ENCODE results near the gene C1orf167. TPM values are rescaled to one million over a fixed set of nuclear protein-coding genes. Genes with fewer than 3 reads are reported as not detected.

The C1orf167 gene
- total and polyA plus RNA-seq, 2 experiments from 2014 or later: 1.7 to 2.2 TPM

- TF ChIP-seq REST (IDR thresholded peaks at IDR 0.05; ENCODE audit: unreplicated experiment): no peak
These were observed 65.0 kb downstream of the C1orf167 start (continued) for GRCh38 chr1:11826946-11827345.

GRCh38 chr1:11828511-11828910, 66.5 kb downstream of the C1orf167 start:
- Histone ChIP-seq H3K36me3 (ENCODE audit: insufficient read depth) (peaks cover 59% of the 10 kb centered on the region), H3K79me2 (replicated peaks; ENCODE audit: insufficient read depth) (no peaks in the 10 kb centered on the region), H3F3A (replicated peaks; ENCODE audit: low read depth) (peaks cover 17% of the 10 kb centered on the region; the same call in 1 of the 2 replicates), H3K27me3 (ENCODE audit: insufficient read depth) (no peaks in the 10 kb centered on the region), H3K9me2 (ENCODE audit: insufficient read depth) (no peaks in the 10 kb centered on the region), H3K4me2 (no peak overlapping the region), H3K4me1 (ENCODE audit: insufficient read depth) (no peaks in the 10 kb centered on the region), H3K27ac (ENCODE audit: low read depth) (no peak overlapping the region), H4K20me1 (replicated peaks; ENCODE audit: insufficient read depth) (peaks cover 6% of the 10 kb centered on the region; the same call in 1 of the 2 replicates), H2AFZ (no peak overlapping the region), H3K4me3 (no peak overlapping the region)
- Mint-ChIP-seq H3K4me1 (no peaks in the 10 kb centered on the region), H3K27ac (no peak overlapping the region), H3K4me3 (no peak overlapping the region), H3K36me3 (ENCODE audit: low read depth) (peaks cover 65% of the 10 kb centered on the region), H3K27me3 (ENCODE audit: insufficient read depth, low read depth, poor library complexity) (no peaks in the 10 kb centered on the region), H3K9me3 (no peaks in the 10 kb centered on the region)
- DNase-seq (ENCODE audit: low spot score) (no peak), ATAC-seq (no peak)
- TF ChIP-seq NANOG (IDR thresholded peaks at IDR 0.05; ENCODE audit: borderline replicate concordance): no peak
- TF ChIP-seq POLR2AphosphoS5 (IDR thresholded peaks at IDR 0.05; ENCODE audit: low read depth): no peak
- no peak for TF ChIP-seq CREB1 (CRISPR knock-in tag; IDR thresholded peaks at IDR 0.05; ENCODE audit: low read depth)
- no peak for TF ChIP-seq JUNB (IDR thresholded peaks at IDR 0.05; ENCODE audit: unreplicated experiment)
- no peak for TF ChIP-seq ZNF114 (CRISPR knock-in tag; IDR thresholded peaks at IDR 0.05)
- TF ChIP-seq EZH2 (IDR thresholded peaks at IDR 0.05; ENCODE audit: low read depth, unreplicated experiment): no peak
- no peak for TF ChIP-seq ZNF331 (CRISPR knock-in tag; IDR thresholded peaks at IDR 0.05; ENCODE audit: low read depth)
- TF ChIP-seq ZNF462 (CRISPR knock-in tag; IDR thresholded peaks at IDR 0.05): no peak
- no peak for TF ChIP-seq EZH2phosphoT487 (IDR thresholded peaks at IDR 0.05; ENCODE audit: unreplicated experiment)
- TF ChIP-seq ETS1 (IDR thresholded peaks at IDR 0.05): no peak
- no peak for TF ChIP-seq STAT1 (IDR thresholded peaks at IDR 0.05; ENCODE audit: unreplicated experiment)
- no peak for TF ChIP-seq REST (IDR thresholded peaks at IDR 0.05; ENCODE audit: unreplicated experiment)
